Measurements from ENCODE around the gene ESR1. TPM values are rescaled to one million over a fixed set of nuclear protein-coding genes. Genes with fewer than 3 reads are reported as not detected.

ESR1 gene
- total RNA-seq, 2 donors from 2014 or later = 0.16 to 0.37 TPM

DNA sequence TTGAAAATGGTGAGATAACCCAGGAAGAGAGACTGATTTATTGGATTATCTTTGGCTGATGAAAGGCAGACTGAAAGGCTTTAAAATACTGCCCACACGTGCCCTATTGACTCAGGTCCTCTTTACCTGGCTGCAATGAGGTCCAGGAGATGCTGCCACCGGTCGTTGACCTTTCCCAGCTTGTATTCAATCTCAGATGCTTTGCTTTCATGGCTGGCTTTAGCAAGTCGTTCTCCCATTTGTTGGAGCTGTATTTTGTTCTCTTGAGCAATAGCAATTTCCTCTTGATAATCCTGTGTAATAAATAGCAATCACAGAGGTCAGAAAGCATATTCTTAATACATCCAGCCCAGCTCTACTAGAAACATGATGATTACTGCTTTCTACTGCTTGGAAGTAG is 368.8 kb downstream of the ESR1 start:
- Histone ChIP-seq H3K9me3 (no peaks in the 10 kb centered on the region), H3K9ac (ENCODE audit: low read depth in 2 of 2, low read length in 2 of 2) (no peak overlapping the region), H3K27ac (no peak overlapping the region), H3K4me1 (no peaks in the 10 kb centered on the region), H3K36me3 (no peaks in the 10 kb centered on the region), H3K4me3 (no peak overlapping the region), H3K27me3 (no peaks in the 10 kb centered on the region)
- intact Hi-C loops (cut with DNase I) = no loop called here
- TF ChIP-seq, protein P1, sequence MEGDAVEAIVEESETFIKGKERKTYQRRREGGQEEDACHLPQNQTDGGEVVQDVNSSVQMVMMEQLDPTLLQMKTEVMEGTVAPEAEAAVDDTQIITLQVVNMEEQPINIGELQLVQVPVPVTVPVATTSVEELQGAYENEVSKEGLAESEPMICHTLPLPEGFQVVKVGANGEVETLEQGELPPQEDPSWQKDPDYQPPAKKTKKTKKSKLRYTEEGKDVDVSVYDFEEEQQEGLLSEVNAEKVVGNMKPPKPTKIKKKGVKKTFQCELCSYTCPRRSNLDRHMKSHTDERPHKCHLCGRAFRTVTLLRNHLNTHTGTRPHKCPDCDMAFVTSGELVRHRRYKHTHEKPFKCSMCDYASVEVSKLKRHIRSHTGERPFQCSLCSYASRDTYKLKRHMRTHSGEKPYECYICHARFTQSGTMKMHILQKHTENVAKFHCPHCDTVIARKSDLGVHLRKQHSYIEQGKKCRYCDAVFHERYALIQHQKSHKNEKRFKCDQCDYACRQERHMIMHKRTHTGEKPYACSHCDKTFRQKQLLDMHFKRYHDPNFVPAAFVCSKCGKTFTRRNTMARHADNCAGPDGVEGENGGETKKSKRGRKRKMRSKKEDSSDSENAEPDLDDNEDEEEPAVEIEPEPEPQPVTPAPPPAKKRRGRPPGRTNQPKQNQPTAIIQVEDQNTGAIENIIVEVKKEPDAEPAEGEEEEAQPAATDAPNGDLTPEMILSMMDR (IDR thresholded peaks at IDR 0.05) = no peak
- no peak for DNase-seq

All from colonic mucosa (tissue), 4 donors.